Peyer's patch (tissue), 4 donors: ENCODE data around the gene TIAM1.

Source experiments
- CTCF ChIP-seq, 6 experiments: fragments of 450-650 bp in 4 of 6; fragments of 200-600 bp in 2 of 6; sonication (generic) in 1 of 6; IDR thresholded peaks; one replicate each; pipeline ENCODE4 v1.5.1; 2017 to 2019; ENCODE audit warnings: antibody characterized with exemption in 6 of 6, mild to moderate bottlenecking in 3 of 6, moderate library complexity in 1 of 6
- POLR2A ChIP-seq, 2 donors: fragments of 450-650 bp; IDR thresholded peaks; one replicate each; pipeline ENCODE4 v1.5.1; 2017; ENCODE audit warnings: antibody characterized with exemption in 2 of 2, mild to moderate bottlenecking in 2 of 2, moderate library complexity in 2 of 2

- TF ChIP-seq POLR2A (IDR thresholded peaks at IDR 0.05) (no peak), CTCF (IDR thresholded peaks at IDR 0.05) (no peak)
Measured at GRCh38 chr21:31298618-31299269, 45.3 kb downstream of the TIAM1 start.
